NOMO-1 (cell line): Measurements from ENCODE around the gene CBX8.

ENCODE experiments used
- DNase-seq, 2 experiments: peaks; one replicate each; lab custom pipeline; 2025; ENCODE audit not compliant: unreplicated experiment in 2 of 2; lab: John Stamatoyannopoulos, UW

The CBX8 gene

GRCh38 chr17:79808763-79809529 is 12.1 kb upstream of the CBX8 start:
- DNase-seq, result peak; percentile 25 to 37

GRCh38 chr17:79806863-79807720 is 10.2 kb upstream of the CBX8 start:
- DNase-seq, result no peak

GRCh38 chr17:79806446-79806760 is 9.5 kb upstream of the CBX8 start:
- DNase-seq, result no peak

- no peak for DNase-seq
Measured at GRCh38 chr17:79804856-79805696, 8.2 kb upstream of the CBX8 start.

GRCh38 chr17:79803997-79804855 is 7.3 kb upstream of the CBX8 start:
- DNase-seq, result peak in 1 of 2 experiments; percentile 67

GRCh38 chr17:79803421-79803996 is 6.6 kb upstream of the CBX8 start:
- DNase-seq, result peak; percentile 61 to 64

- no peak for DNase-seq
Measured at GRCh38 chr17:79802736-79803420, 6.0 kb upstream of the CBX8 start.

GRCh38 chr17:79802039-79802735 is 5.3 kb upstream of the CBX8 start:
- DNase-seq, result no peak

- no peak for DNase-seq
Measured at GRCh38 chr17:79801156-79802038, 4.5 kb upstream of the CBX8 start.

GRCh38 chr17:79800325-79801155 is 3.7 kb upstream of the CBX8 start:
- peak; percentile 51 to 60 for DNase-seq

GRCh38 chr17:79799538-79800324 is 2.9 kb upstream of the CBX8 start:
- no peak for DNase-seq

- no peak for DNase-seq
Measured at GRCh38 chr17:79799174-79799537, 2.3 kb upstream of the CBX8 start.

- DNase-seq, result no peak
Measured at GRCh38 chr17:79798299-79799173, 1.7 kb upstream of the CBX8 start.

- no peak for DNase-seq
Measured at GRCh38 chr17:79797492-79798298, 818 bp upstream of the CBX8 start.

- peak in 1 of 2 experiments; percentile 55 for DNase-seq
Measured at GRCh38 chr17:79796444-79796762, 474 bp downstream of the CBX8 start.
